GM18907 (cell line): ENCODE measurements around the gene RNU1-4.
"Not testable (repeated sequence)": the region's sequence is repeated elsewhere in the genome, so short reads cannot be mapped to it uniquely, and the experiment has no call there.

Experiments used
- ATAC-seq: cut with Tn5 transposase; IDR thresholded peaks from one replicate; pipeline ENCODE4 v1.9.1; 2021; ENCODE audit warnings: mild to moderate bottlenecking, moderate library complexity; ENCODE audit not compliant: unreplicated experiment

RNU1-4 gene

GRCh38 chr1:16725439-16726245, 14.7 kb upstream of the RNU1-4 start:
- ATAC-seq, result not testable (repeated sequence)

GRCh38 chr1:16727190-16728111, 12.9 kb upstream of the RNU1-4 start:
- no peak for ATAC-seq

- not testable (repeated sequence) for ATAC-seq
Measured at GRCh38 chr1:16728243-16728949, 11.9 kb upstream of the RNU1-4 start.

GRCh38 chr1:16732254-16732896, 7.9 kb upstream of the RNU1-4 start:
- not testable (repeated sequence) for ATAC-seq

GRCh38 chr1:16741230-16741629, 914 bp downstream of the RNU1-4 start:
- ATAC-seq, result not testable (repeated sequence)

- not testable (repeated sequence) for ATAC-seq
Measured at GRCh38 chr1:16747660-16748059, 7.3 kb downstream of the RNU1-4 start.

- not testable (repeated sequence) for ATAC-seq
Measured at GRCh38 chr1:16748710-16749109, 8.4 kb downstream of the RNU1-4 start.

GRCh38 chr1:16749910-16750888, 9.9 kb downstream of the RNU1-4 start:
- ATAC-seq, result not testable (repeated sequence)

GRCh38 chr1:16752770-16753169, 12.5 kb downstream of the RNU1-4 start:
- not testable (repeated sequence) for ATAC-seq

- ATAC-seq, result not testable (repeated sequence)
Measured at GRCh38 chr1:16755385-16755784, 15.1 kb downstream of the RNU1-4 start.

GRCh38 chr1:16755932-16756331, 15.6 kb downstream of the RNU1-4 start:
- ATAC-seq, result not testable (repeated sequence)

- not testable (repeated sequence) for ATAC-seq
Measured at GRCh38 chr1:16757574-16757973, 17.3 kb downstream of the RNU1-4 start.

GRCh38 chr1:16758060-16758459, 17.7 kb downstream of the RNU1-4 start:
- not testable (repeated sequence) for ATAC-seq

- not testable (repeated sequence) for ATAC-seq
Measured at GRCh38 chr1:16759041-16759493, 18.8 kb downstream of the RNU1-4 start.

GRCh38 chr1:16759650-16760455, 19.5 kb downstream of the RNU1-4 start:
- not testable (repeated sequence) for ATAC-seq

- ATAC-seq, result not testable (repeated sequence)
Measured at GRCh38 chr1:16760456-16760765, 20.1 kb downstream of the RNU1-4 start.

- ATAC-seq, result not testable (repeated sequence)
Measured at GRCh38 chr1:16760801-16761200, 20.5 kb downstream of the RNU1-4 start.

GRCh38 chr1:16764248-16764819, 24.0 kb downstream of the RNU1-4 start:
- ATAC-seq, result not testable (repeated sequence)
